K562 (cell line): ENCODE measurements around the gene SOBP. TPM values are rescaled to one million over a fixed set of nuclear protein-coding genes. Genes with fewer than 3 reads are reported as not detected.

Experiments used
- ARID2 ChIP-seq: fragments of 450-650 bp; IDR thresholded peaks from 2 replicates; pipeline ENCODE4 v1.6.1; 2017; ENCODE audit warnings: antibody characterized with exemption, mild to moderate bottlenecking
- CBX1 ChIP-seq: sonication (generic); IDR thresholded peaks from 2 replicates; pipeline ENCODE4 v1.6.1; 2016; ENCODE audit warnings: antibody characterized with exemption, low read depth, mild to moderate bottlenecking
- CBX5 ChIP-seq: IDR thresholded peaks from 2 replicates; pipeline ENCODE4 v1.6.1; 2014; ENCODE audit warnings: low read depth, borderline replicate concordance
- CREB3L1 ChIP-seq: fragments of 450-650 bp; IDR thresholded peaks from 2 replicates; pipeline ENCODE4 v1.6.1; 2014; ENCODE audit warnings: low read depth, mild to moderate bottlenecking, moderate library complexity, borderline replicate concordance
- FOXA3 ChIP-seq, 2 experiments: fragments of 450-650 bp in 1 of 2; sonication (generic) in 1 of 2; formaldehyde crosslinking; IDR thresholded peaks in 1 of 2; conservative IDR thresholded peaks in 1 of 2; 2 replicates each; pipeline versions ENCODE4 v1.4.0 to v1.8.0; 2020 to 2022; ENCODE audit warnings: mild to moderate bottlenecking in 2 of 2, missing genetic modification reagents in 1 of 2
- HDAC2 ChIP-seq: fragments of 450-650 bp; IDR thresholded peaks from 2 replicates; pipeline ENCODE4 v1.6.1; 2016; ENCODE audit warnings: mild to moderate bottlenecking
- HEY1 ChIP-seq: fragments of 250-450 bp; sonication (Bioruptor Pico); IDR thresholded peaks from 2 replicates; pipeline ENCODE4 v1.5.0; 2020; ENCODE audit warnings: mild to moderate bottlenecking, moderate library complexity, borderline replicate concordance
- MAFK ChIP-seq: IDR thresholded peaks from 2 replicates; pipeline ENCODE4 v1.6.1; 2011; ENCODE audit warnings: low read length, improper control_type of control experiment
- MTA1 ChIP-seq: fragments of 450-650 bp; IDR thresholded peaks from 2 replicates; pipeline ENCODE4 v1.6.1; 2017; ENCODE audit warnings: borderline replicate concordance
- NCOA1 ChIP-seq: fragments of 450-650 bp; IDR thresholded peaks from 2 replicates; pipeline ENCODE4 v1.6.1; 2016; ENCODE audit warnings: low read depth
- NCOR1 ChIP-seq: fragments of 450-650 bp; IDR thresholded peaks from 2 replicates; pipeline ENCODE4 v1.6.1; 2016; ENCODE audit warnings: mild to moderate bottlenecking, moderate library complexity
- NR2C2 ChIP-seq, 2 experiments: fragments of 200-800 bp in 1 of 2; sonication (Bioruptor generic) in 1 of 2; sonication (generic) in 1 of 2; formaldehyde crosslinking in 1 of 2; IDR thresholded peaks; 2 replicates each; pipeline versions ENCODE4 v1.6.1 to v1.8.0; 2016 to 2022; ENCODE audit warnings: mild to moderate bottlenecking in 1 of 2, missing compliant biosample characterization in 1 of 2, missing genetic modification characterization in 1 of 2, missing genetic modification reagents in 1 of 2
- PCBP2 ChIP-seq: fragments of 200-400 bp; formaldehyde crosslinking; IDR thresholded peaks from 2 replicates; pipeline ENCODE4 v1.6.1; 2018; ENCODE audit warnings: low read length, low read depth, mild to moderate bottlenecking, moderate library complexity; ENCODE audit not compliant: poor library complexity, severe bottlenecking
- RBM14 ChIP-seq: fragments of 200-400 bp; formaldehyde crosslinking; IDR thresholded peaks from 2 replicates; pipeline ENCODE4 v1.6.1; 2018; ENCODE audit warnings: low read depth, mild to moderate bottlenecking, low read length, moderate library complexity, borderline replicate concordance; ENCODE audit not compliant: insufficient read depth
- RFX1 ChIP-seq: fragments of 450-650 bp; IDR thresholded peaks from 2 replicates; pipeline ENCODE4 v1.6.1; 2016; ENCODE audit warnings: mild to moderate bottlenecking, moderate library complexity
- SRSF1 ChIP-seq: fragments of 200-400 bp; formaldehyde crosslinking; IDR thresholded peaks from 2 replicates; pipeline ENCODE4 v1.6.1; 2017; ENCODE audit warnings: mild to moderate bottlenecking, low read depth, low read length, moderate library complexity
- THRA ChIP-seq: fragments of 450-650 bp; IDR thresholded peaks from 2 replicates; pipeline ENCODE4 v1.6.1; 2017; ENCODE audit warnings: mild to moderate bottlenecking, moderate library complexity
- U2AF1 ChIP-seq: fragments of 200-400 bp; formaldehyde crosslinking; optimal IDR thresholded peaks from 2 replicates; pipeline ENCODE3; 2017; ENCODE audit warnings: mild to moderate bottlenecking, low read depth, low read length, moderate library complexity
- ZBTB7A ChIP-seq: IDR thresholded peaks from 2 replicates; pipeline ENCODE4 v1.6.1; 2011; ENCODE audit warnings: low read depth, mild to moderate bottlenecking, low read length, moderate library complexity, borderline replicate concordance; ENCODE audit not compliant: control insufficient read depth
- ZEB2 ChIP-seq: fragments of 450-650 bp; IDR thresholded peaks from 2 replicates; pipeline ENCODE4 v1.6.1; 2016
- ZNF449 ChIP-seq: fragments of 250-450 bp; sonication (Bioruptor Pico); IDR thresholded peaks from 2 replicates; pipeline ENCODE4 v1.8.0; 2022; ENCODE audit warnings: moderate library complexity, mild to moderate bottlenecking, inconsistent platforms
- ZNF696 ChIP-seq: fragments of 250-450 bp; sonication (Bioruptor Pico); conservative IDR thresholded peaks from 2 replicates; pipeline ENCODE4 v1.4.0; 2020; ENCODE audit warnings: mild to moderate bottlenecking, moderate library complexity
- ZNF76 ChIP-seq: fragments of 250-450 bp; sonication (Bioruptor Pico); IDR thresholded peaks from 2 replicates; pipeline ENCODE4 v1.4.0; 2020; ENCODE audit warnings: mild to moderate bottlenecking, moderate library complexity, borderline replicate concordance
- polyA plus RNA-seq, 8 experiments: library from polyadenylated mRNA; depleted of rRNA in 4 of 8; stranded (reverse) in 5 of 8; unstranded in 3 of 8; fragments of >200 nt; fragmentation: Nextera tagmentation in 2 of 8; fragmentation: Illumina TruSeq in 1 of 8; extraction: Ambion mirVana in 2 of 8; extraction: Trizol in 1 of 8; gene quantifications; 2 replicates each; pipeline versions ENCODE4 v1.2.1 to v1.2.3, GENCODE V29; 2011 to 2014; ENCODE audit warnings: inconsistent platforms in 1 of 8, missing spikeins in 1 of 8
- total RNA-seq, 7 experiments: library from RNA; depleted of rRNA in 6 of 7; stranded (reverse); fragments of >200 nt in 6 of 7; fragmentation: Illumina TruSeq in 2 of 7; extraction: Trizol in 2 of 7; gene quantifications; 2 replicates each; pipeline versions ENCODE4 v1.2.1 to v1.2.3, GENCODE V29; 2011 to 2021; ENCODE audit warnings: low replicate concordance in 1 of 7

The SOBP gene
- total and polyA plus RNA-seq, 9 of the 15 experiments (the other 6 are each of a cell fraction or from before 2014, with no cell fraction given), result 0.16 TPM; not detected in 8

- TF ChIP-seq PCBP2 (no peak), FOXA3 (CRISPR knock-in tag; conservative IDR thresholded peaks at IDR 0.05 in 1 of 2, IDR thresholded peaks at IDR 0.05 in 1 of 2) (peak in 1 of 2 experiments; percentile 39; a peak in 1 of 4 replicates), SRSF1 (no peak), NR2C2 (CRISPR knock-in tag; IDR thresholded peaks at IDR 0.05) (peak; percentile 79), NR2C2 (tag; IDR thresholded peaks at IDR 0.05) (peak; percentile 98), MTA1 (0 out of 2 replicates have a peak, but pooled peaks have one; percentile 5), CREB3L1 (peak; percentile 92), ZBTB7A (peak; percentile 21; the same call in 1 of the 2 replicates), RFX1 (peak; percentile 49; the same call in 1 of the 2 replicates), RBM14 (no peak), ZNF76 (CRISPR knock-in tag) (peak; percentile 50; the same call in 1 of the 2 replicates), ZNF696 (CRISPR knock-in tag) (no peak), ZEB2 (no peak), CBX1 (peak; percentile 95; the same call in 1 of the 2 replicates), THRA (no peak), NCOA1 (0 out of 2 replicates have a peak, but pooled peaks have one; percentile 19), ZNF449 (CRISPR knock-in tag) (no peak), ARID2 (no peak), NCOR1 (0 out of 2 replicates have a peak, but pooled peaks have one; percentile 5), U2AF1 (no peak), HDAC2 (0 out of 2 replicates have a peak, but pooled peaks have one; percentile 1), CBX5 (0 out of 2 replicates have a peak, but pooled peaks have one; percentile 37), HEY1 (no peak), MAFK (0 out of 2 replicates have a peak, but pooled peaks have one; percentile 11)
These were observed 30.4 kb upstream of the SOBP start, which contains the start of gene PDSS2 (continued) for GRCh38 chr6:107459283-107460082.
